SK-N-SH (cell line): ENCODE results near the gene VAV1.

Experiments used
- CTCF ChIP-seq: fragments of 200-600 bp; sonication (generic); IDR thresholded peaks from 2 replicates; pipeline ENCODE4 v1.6.1; 2017; ENCODE audit warnings: antibody characterized with exemption, mild to moderate bottlenecking, moderate library complexity
- EP300 ChIP-seq, 2 experiments: IDR thresholded peaks; 2 replicates each; pipeline versions ENCODE4 v1.4.0 to v1.6.1; 2012; ENCODE audit warnings: borderline replicate concordance in 1 of 2, low read depth in 1 of 2, low read length in 1 of 2
- FOXM1 ChIP-seq: IDR thresholded peaks from 2 replicates; pipeline ENCODE4 v1.4.0; 2012; ENCODE audit warnings: low read depth, mild to moderate bottlenecking
- JUND ChIP-seq: IDR thresholded peaks from 2 replicates; pipeline ENCODE4 v1.4.0; 2012
- MXI1 ChIP-seq: IDR thresholded peaks from 2 replicates; pipeline ENCODE4 v1.6.1; 2012; ENCODE audit warnings: mild to moderate bottlenecking, low read depth, low read length, improper control_type of control experiment
- NRF1 ChIP-seq: IDR thresholded peaks from 2 replicates; pipeline ENCODE4 v1.6.1; 2012; ENCODE audit warnings: low read depth, mild to moderate bottlenecking, low read length
- POLR2AphosphoS5 ChIP-seq: IDR thresholded peaks from 2 replicates; pipeline ENCODE4 v1.6.1; 2012; ENCODE audit warnings: low read depth, low read length
- RAD21 ChIP-seq: IDR thresholded peaks from 2 replicates; pipeline ENCODE4 v1.6.1; 2012; ENCODE audit warnings: mild to moderate bottlenecking, low read length
- RCOR1 ChIP-seq: fragments of 150-350 bp; IDR thresholded peaks from 2 replicates; pipeline ENCODE4 v1.6.1; 2017; ENCODE audit warnings: antibody characterized with exemption, low read length
- RXRA ChIP-seq: IDR thresholded peaks from 2 replicates; pipeline ENCODE4 v1.4.0; 2012; ENCODE audit warnings: low read depth, mild to moderate bottlenecking, borderline replicate concordance
- USF2 ChIP-seq: fragments of 150-350 bp; IDR thresholded peaks from 2 replicates; pipeline ENCODE4 v1.6.1; 2017; ENCODE audit warnings: antibody characterized with exemption, low read length, low read depth, borderline replicate concordance
- TF ChIP-seq, protein P1 (sequence below): IDR thresholded peaks from 2 replicates; pipeline ENCODE4 v1.6.1; 2012; ENCODE audit warnings: mild to moderate bottlenecking, low read depth, low read length, moderate library complexity
- TF ChIP-seq, protein P2 (sequence below): IDR thresholded peaks from 2 replicates; pipeline ENCODE4 v1.4.0; 2012; ENCODE audit warnings: low read depth

GRCh38 chr19:6754653-6755463 lies 17.6 kb upstream of the VAV1 start:
- TF ChIP-seq CTCF (no peak), FOXM1 (no peak), RXRA (no peak), RCOR1 (no peak), POLR2AphosphoS5 (no peak), MXI1 (no peak), RAD21 (no peak), USF2 (no peak), JUND (no peak), NRF1 (no peak), EP300 (IDR thresholded peaks at IDR 0.05; ENCODE audit: borderline replicate concordance in 1 of 2, low read depth in 1 of 2, low read length in 1 of 2) (no peak)
- TF ChIP-seq, protein P1, sequence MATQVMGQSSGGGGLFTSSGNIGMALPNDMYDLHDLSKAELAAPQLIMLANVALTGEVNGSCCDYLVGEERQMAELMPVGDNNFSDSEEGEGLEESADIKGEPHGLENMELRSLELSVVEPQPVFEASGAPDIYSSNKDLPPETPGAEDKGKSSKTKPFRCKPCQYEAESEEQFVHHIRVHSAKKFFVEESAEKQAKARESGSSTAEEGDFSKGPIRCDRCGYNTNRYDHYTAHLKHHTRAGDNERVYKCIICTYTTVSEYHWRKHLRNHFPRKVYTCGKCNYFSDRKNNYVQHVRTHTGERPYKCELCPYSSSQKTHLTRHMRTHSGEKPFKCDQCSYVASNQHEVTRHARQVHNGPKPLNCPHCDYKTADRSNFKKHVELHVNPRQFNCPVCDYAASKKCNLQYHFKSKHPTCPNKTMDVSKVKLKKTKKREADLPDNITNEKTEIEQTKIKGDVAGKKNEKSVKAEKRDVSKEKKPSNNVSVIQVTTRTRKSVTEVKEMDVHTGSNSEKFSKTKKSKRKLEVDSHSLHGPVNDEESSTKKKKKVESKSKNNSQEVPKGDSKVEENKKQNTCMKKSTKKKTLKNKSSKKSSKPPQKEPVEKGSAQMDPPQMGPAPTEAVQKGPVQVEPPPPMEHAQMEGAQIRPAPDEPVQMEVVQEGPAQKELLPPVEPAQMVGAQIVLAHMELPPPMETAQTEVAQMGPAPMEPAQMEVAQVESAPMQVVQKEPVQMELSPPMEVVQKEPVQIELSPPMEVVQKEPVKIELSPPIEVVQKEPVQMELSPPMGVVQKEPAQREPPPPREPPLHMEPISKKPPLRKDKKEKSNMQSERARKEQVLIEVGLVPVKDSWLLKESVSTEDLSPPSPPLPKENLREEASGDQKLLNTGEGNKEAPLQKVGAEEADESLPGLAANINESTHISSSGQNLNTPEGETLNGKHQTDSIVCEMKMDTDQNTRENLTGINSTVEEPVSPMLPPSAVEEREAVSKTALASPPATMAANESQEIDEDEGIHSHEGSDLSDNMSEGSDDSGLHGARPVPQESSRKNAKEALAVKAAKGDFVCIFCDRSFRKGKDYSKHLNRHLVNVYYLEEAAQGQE, result no peak
- TF ChIP-seq, protein P2, sequence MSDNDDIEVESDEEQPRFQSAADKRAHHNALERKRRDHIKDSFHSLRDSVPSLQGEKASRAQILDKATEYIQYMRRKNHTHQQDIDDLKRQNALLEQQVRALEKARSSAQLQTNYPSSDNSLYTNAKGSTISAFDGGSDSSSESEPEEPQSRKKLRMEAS, result no peak
